ENCODE results near the gene GPR137B. TPM values are rescaled to one million over a fixed set of nuclear protein-coding genes. Genes with fewer than 3 reads are reported as not detected.
"Not testable (repeated sequence)": the region's sequence is repeated elsewhere in the genome, so short reads cannot be mapped to it uniquely, and the experiment has no call there.

GPR137B gene, protein sequence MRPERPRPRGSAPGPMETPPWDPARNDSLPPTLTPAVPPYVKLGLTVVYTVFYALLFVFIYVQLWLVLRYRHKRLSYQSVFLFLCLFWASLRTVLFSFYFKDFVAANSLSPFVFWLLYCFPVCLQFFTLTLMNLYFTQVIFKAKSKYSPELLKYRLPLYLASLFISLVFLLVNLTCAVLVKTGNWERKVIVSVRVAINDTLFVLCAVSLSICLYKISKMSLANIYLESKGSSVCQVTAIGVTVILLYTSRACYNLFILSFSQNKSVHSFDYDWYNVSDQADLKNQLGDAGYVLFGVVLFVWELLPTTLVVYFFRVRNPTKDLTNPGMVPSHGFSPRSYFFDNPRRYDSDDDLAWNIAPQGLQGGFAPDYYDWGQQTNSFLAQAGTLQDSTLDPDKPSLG
- total RNA-seq (13.4 and 15.5 TPM in 2 replicates), polyA plus RNA-seq (12.2 and 13.0 TPM in 2 replicates)

DNA sequence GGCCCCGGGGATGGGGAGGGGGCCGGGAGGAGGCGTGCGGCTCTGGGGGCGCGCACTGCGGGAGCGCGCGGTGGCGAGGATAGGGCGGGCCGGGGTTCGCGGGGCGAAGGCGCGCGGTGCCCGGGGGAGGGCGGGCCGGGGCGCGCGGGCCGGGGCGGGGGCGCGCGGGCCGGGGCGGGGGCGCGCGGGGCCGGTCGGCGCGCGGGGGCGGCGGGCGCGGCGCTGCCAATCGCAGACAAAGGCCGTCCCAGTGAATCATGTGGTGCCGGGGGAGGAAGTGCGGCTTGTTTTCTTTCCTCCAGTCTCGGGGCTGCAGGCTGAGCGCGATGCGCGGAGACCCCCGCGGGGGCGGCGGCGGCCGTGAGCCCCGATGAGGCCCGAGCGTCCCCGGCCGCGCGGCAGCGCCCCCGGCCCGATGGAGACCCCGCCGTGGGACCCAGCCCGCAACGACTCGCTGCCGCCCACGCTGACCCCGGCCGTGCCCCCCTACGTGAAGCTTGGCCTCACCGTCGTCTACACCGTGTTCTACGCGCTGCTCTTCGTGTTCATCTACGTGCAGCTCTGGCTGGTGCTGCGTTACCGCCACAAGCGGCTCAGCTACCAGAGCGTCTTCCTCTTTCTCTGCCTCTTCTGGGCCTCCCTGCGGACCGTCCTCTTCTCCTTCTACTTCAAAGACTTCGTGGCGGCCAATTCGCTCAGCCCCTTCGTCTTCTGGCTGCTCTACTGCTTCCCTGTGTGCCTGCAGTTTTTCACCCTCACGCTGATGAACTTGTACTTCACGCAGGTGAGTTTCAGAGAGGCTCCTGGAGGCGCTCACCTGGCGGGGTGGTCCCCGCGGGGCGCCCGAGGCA, at the start of gene GPR137B:
Gene GPR137B, plus strand, starts transcription at position 287 of the 851 bp plus-strand sequence. Its CDS starts 84 bp downstream, at position 371.
- H3K4me2 ChIP-seq: peak within 1 kb of the TSS; percentile 80
- peak within 1 kb of the TSS; percentile 81 for H3K4me3 ChIP-seq
- WGBS (ENCODE audit: low lambda C conversion rate, missing lambda C conversion rate): under 1% methylated on average over 31 of the region's 105 CpGs
- no peaks in the 10 kb centered on the region for H3K9me2 ChIP-seq (replicated peaks; ENCODE audit: insufficient read depth)
- H4K20me1 ChIP-seq (ENCODE audit: insufficient read depth, poor library complexity, severe bottlenecking): peaks cover 18% of the 10 kb centered on the region
- no peak for TF ChIP-seq EZH2 (IDR thresholded peaks at IDR 0.05; ENCODE audit: borderline replicate concordance)
- TF ChIP-seq EZH2phosphoT487 (IDR thresholded peaks at IDR 0.05; ENCODE audit: low read depth, severe bottlenecking, unreplicated experiment): no peak
- TF ChIP-seq, protein P1, sequence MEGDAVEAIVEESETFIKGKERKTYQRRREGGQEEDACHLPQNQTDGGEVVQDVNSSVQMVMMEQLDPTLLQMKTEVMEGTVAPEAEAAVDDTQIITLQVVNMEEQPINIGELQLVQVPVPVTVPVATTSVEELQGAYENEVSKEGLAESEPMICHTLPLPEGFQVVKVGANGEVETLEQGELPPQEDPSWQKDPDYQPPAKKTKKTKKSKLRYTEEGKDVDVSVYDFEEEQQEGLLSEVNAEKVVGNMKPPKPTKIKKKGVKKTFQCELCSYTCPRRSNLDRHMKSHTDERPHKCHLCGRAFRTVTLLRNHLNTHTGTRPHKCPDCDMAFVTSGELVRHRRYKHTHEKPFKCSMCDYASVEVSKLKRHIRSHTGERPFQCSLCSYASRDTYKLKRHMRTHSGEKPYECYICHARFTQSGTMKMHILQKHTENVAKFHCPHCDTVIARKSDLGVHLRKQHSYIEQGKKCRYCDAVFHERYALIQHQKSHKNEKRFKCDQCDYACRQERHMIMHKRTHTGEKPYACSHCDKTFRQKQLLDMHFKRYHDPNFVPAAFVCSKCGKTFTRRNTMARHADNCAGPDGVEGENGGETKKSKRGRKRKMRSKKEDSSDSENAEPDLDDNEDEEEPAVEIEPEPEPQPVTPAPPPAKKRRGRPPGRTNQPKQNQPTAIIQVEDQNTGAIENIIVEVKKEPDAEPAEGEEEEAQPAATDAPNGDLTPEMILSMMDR (IDR thresholded peaks at IDR 0.05; ENCODE audit: poor library complexity): no peak
- peaks cover 22% of the 10 kb centered on the region for H3K4me1 ChIP-seq (ENCODE audit: insufficient read depth)
- H3K27me3 ChIP-seq: peaks cover 32% of the 10 kb centered on the region
- no peaks in the 10 kb centered on the region for H3K36me3 ChIP-seq (replicated peaks; ENCODE audit: insufficient read depth, low read depth)
- H3K27ac ChIP-seq: peak within 1 kb of the TSS; percentile 53
- peaks cover 22% of the 10 kb centered on the region for H3K79me2 ChIP-seq
- peak within 1 kb of the TSS; percentile 86 for H2AFZ ChIP-seq
- peak; percentile 69 for DNase-seq (ENCODE audit: low spot score)
- no peaks in the 10 kb centered on the region for H3K9me3 ChIP-seq (ENCODE audit: low read depth)

DNA sequence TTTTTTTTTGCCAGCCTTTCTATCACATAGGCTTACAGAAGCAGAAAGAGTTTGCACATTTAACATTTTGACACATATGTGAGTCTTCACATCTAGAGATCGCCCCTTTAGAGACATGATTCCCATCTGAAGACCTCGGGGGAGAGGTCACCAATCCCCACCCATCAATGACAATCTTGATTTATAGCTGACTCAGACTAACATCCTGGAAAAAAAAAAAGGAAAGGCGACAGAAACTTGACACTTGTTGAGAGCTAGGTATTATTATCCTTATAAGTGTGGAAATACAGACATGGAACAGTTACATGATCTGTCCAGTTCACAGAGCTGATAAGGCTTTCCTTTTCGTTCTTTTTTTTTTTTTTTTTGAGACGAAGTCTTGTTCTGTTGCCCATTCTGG, 49.4 kb upstream of the GPR137B start:
- Histone ChIP-seq H3K9me2 (replicated peaks; ENCODE audit: insufficient read depth) (no peaks in the 10 kb centered on the region), H3K4me1 (ENCODE audit: insufficient read depth) (no peaks in the 10 kb centered on the region), H4K20me1 (ENCODE audit: insufficient read depth, poor library complexity, severe bottlenecking) (no peaks in the 10 kb centered on the region), H3K4me3 (no peak overlapping the region), H3K36me3 (replicated peaks; ENCODE audit: insufficient read depth, low read depth) (no peaks in the 10 kb centered on the region), H3K27ac (no peak overlapping the region), H3K79me2 (no peaks in the 10 kb centered on the region), H2AFZ (no peak overlapping the region), H3K9me3 (ENCODE audit: low read depth) (no peaks in the 10 kb centered on the region), H3K27me3 (no peaks in the 10 kb centered on the region), H3K4me2 (no peak overlapping the region)
- TF ChIP-seq, protein P1 (IDR thresholded peaks at IDR 0.05; ENCODE audit: poor library complexity): no peak
- TF ChIP-seq EZH2 (IDR thresholded peaks at IDR 0.05; ENCODE audit: borderline replicate concordance) (no peak), EZH2phosphoT487 (IDR thresholded peaks at IDR 0.05; ENCODE audit: low read depth, severe bottlenecking, unreplicated experiment) (no peak)
- 59% methylated on average over 5 of the region's 5 CpGs for WGBS (ENCODE audit: low lambda C conversion rate, missing lambda C conversion rate)
- no peak for DNase-seq (ENCODE audit: low spot score)

DNA sequence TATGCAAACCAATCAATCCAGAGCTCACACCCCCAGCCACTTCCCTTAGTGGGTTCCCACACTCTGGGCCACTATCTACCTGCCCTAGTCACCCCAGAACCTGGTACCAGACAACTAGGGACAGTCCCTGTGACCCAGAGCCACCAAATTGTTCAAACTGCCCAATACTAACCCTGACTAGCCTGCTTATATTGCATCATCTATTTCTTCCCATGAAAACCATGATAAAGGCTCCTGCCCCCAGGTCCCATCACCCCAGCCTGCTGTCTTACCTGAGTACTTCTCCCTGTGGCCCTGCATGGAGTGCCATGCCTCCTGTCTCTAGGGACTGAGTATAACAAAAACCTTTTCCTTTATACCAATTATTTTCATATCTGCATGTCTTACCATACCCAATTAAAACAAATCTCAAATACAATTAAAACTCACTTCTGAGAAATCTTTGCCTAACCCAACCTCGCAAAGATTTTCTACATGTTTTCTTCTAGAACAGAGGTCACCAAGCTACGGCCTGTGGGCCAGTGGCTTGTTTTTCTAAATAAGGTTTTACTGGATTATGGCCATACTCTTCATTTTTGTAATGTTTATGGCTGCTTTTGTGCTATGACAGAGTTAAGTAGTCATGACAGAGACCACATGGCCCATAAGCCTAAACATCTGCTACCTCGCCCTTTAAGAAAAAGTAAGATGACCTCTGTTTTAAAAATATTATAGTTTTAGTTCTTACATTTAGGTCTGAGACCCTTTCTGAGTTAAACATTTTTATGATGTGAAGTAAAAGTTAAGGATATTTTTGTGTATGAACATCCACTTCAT, 46.4 kb upstream of the GPR137B start:
- H3K4me2 ChIP-seq: no peak overlapping the region
- no peak overlapping the region for H2AFZ ChIP-seq
- no peaks in the 10 kb centered on the region for H3K36me3 ChIP-seq (replicated peaks; ENCODE audit: insufficient read depth, low read depth)
- H3K79me2 ChIP-seq: no peaks in the 10 kb centered on the region
- H3K27me3 ChIP-seq: no peaks in the 10 kb centered on the region
- H3K9me3 ChIP-seq (ENCODE audit: low read depth): no peaks in the 10 kb centered on the region
- peaks cover 6% of the 10 kb centered on the region for H3K4me1 ChIP-seq (ENCODE audit: insufficient read depth)
- DNase-seq (ENCODE audit: low spot score): no peak
- no peak overlapping the region for H3K4me3 ChIP-seq
- no peaks in the 10 kb centered on the region for H4K20me1 ChIP-seq (ENCODE audit: insufficient read depth, poor library complexity, severe bottlenecking)
- H3K9me2 ChIP-seq (replicated peaks; ENCODE audit: insufficient read depth): no peaks in the 10 kb centered on the region
- peak overlapping the region; percentile 15 for H3K27ac ChIP-seq
- 58% methylated on average over 3 of the region's 3 CpGs for WGBS (ENCODE audit: low lambda C conversion rate, missing lambda C conversion rate)
- TF ChIP-seq EZH2phosphoT487 (IDR thresholded peaks at IDR 0.05; ENCODE audit: low read depth, severe bottlenecking, unreplicated experiment): no peak
- TF ChIP-seq EZH2 (IDR thresholded peaks at IDR 0.05; ENCODE audit: borderline replicate concordance): no peak
- TF ChIP-seq, protein P1 (IDR thresholded peaks at IDR 0.05; ENCODE audit: poor library complexity): no peak

DNA sequence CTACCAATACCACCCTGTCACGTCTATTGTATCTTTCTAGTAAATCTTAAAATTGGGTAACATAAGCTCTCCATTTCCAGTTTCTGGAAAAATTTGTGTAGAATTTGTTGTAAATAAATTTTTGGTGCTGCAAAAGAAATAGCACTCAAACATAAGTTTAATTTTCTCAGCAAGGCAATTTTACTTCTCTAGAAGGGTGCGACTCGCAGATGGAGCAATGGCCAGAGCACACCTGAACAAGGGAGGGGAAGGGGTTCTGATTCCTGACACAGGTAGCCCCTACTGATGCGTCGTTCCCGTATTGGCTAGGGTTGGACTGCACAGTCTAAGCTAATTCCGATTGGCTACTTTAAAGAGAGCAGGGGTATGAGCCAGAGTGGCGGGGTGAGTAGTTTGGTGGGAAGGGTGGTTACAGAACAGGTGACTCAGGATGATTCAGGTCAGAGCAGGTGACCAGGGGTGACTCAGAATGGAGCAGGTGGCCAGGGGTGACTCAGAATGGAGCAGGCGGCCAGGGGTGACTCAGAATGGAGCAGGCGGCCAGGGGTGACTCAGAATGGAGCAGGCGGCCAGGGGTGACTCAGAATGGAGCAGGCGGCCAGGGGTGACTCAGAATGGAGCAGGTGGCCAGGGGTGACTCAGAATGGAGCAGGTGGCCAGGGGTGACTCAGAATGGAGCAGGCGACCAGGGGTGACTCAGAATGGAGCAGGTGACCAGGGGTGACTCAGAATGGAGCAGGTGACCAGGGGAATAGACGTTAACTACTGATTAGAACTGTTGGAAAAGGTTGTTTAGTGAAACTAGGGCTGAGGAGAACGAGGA, 45.5 kb upstream of the GPR137B start:
- H3K27me3 ChIP-seq; H2AFZ ChIP-seq; H3K4me2 ChIP-seq; H3K9me2 ChIP-seq (replicated peaks; ENCODE audit: insufficient read depth); H3K36me3 ChIP-seq (replicated peaks; ENCODE audit: insufficient read depth, low read depth); H3K4me3 ChIP-seq; H4K20me1 ChIP-seq (ENCODE audit: insufficient read depth, poor library complexity, severe bottlenecking); H3K79me2 ChIP-seq; H3K4me1 ChIP-seq (ENCODE audit: insufficient read depth); H3K9me3 ChIP-seq (ENCODE audit: low read depth): not testable (repeated sequence)
- 78% methylated on average over 15 of the region's 15 CpGs for WGBS (ENCODE audit: low lambda C conversion rate, missing lambda C conversion rate)
- peak; percentile 96 for DNase-seq (ENCODE audit: low spot score)
- H3K27ac ChIP-seq: peak overlapping the region; percentile 15

All from hepatocyte (in vitro differentiated cells).